H1 (cell line): ENCODE data around the gene ZFAND3. TPM values are rescaled to one million over a fixed set of nuclear protein-coding genes. Genes with fewer than 3 reads are reported as not detected.

Source experiments
- CTCF ChIA-PET: fragments of 300-600 bp; sonication (Branson Sonifier 250); formaldehyde crosslinking; loops from one replicate; lab custom pipeline; 2021; ENCODE audit not compliant: partially characterized antibody; lab: Charles Lee
- POLR2A ChIA-PET: fragments of 300-600 bp; sonication (Branson Sonifier 250); formaldehyde crosslinking; loops from one replicate; lab custom pipeline; 2021; ENCODE audit warnings: inconsistent platforms; ENCODE audit not compliant: partially characterized antibody; lab: Charles Lee
- DNase-seq, 2 experiments: peaks; one replicate each; pipeline versions ENCODE4 v3.0.0 to v3.0.0-alpha.2; 2010 to 2022; ENCODE audit warnings: low spot score in 2 of 2, low read depth in 1 of 2, mixed read lengths in 1 of 2
- FAIRE-seq: peaks from 2 replicates; lab custom pipeline; 2011; peaks lifted over from hg19 to GRCh38; lab: Jason Lieb, UNC
- H2AFZ ChIP-seq: 2 replicates; pipeline ENCODE4 v1.8.1; 2012; ENCODE audit warnings: low read length, inconsistent platforms
- H2AK5ac ChIP-seq: 2 replicates; pipeline ENCODE4 v1.6.1; 2013; ENCODE audit warnings: low read depth, low read length
- H2BK120ac ChIP-seq: replicated peaks from 2 replicates; pipeline ENCODE3; 2013; ENCODE audit warnings: low read depth, low read length, inconsistent platforms
- H2BK12ac ChIP-seq: 2 replicates; pipeline ENCODE4 v1.6.1; 2013; ENCODE audit warnings: low read depth, low read length
- H2BK15ac ChIP-seq: 2 replicates; pipeline ENCODE4 v1.6.1; 2013; ENCODE audit warnings: low read length
- H2BK20ac ChIP-seq: 2 replicates; pipeline ENCODE4 v1.6.1; 2013; ENCODE audit warnings: low read length
- H2BK5ac ChIP-seq: 2 replicates; pipeline ENCODE4 v1.6.1; 2013; ENCODE audit warnings: low read depth, low read length
- H3K14ac ChIP-seq: 2 replicates; pipeline ENCODE4 v1.6.1; 2013; ENCODE audit warnings: inconsistent platforms; ENCODE audit not compliant: insufficient read length
- H3K18ac ChIP-seq: 2 replicates; pipeline ENCODE4 v1.6.1; 2013; ENCODE audit warnings: low read length; ENCODE audit errors: extremely low read depth
- H3K23ac ChIP-seq: 2 replicates; pipeline ENCODE4 v1.6.1; 2013; ENCODE audit warnings: inconsistent platforms; ENCODE audit not compliant: insufficient read length
- H3K23me2 ChIP-seq: 2 replicates; pipeline ENCODE4 v1.6.1; 2013; ENCODE audit warnings: low read depth, low read length
- H3K27ac ChIP-seq: 2 replicates; pipeline ENCODE4 v1.6.1; 2011; ENCODE audit warnings: low read depth, low read length, inconsistent platforms
- H3K27me3 ChIP-seq, 4 experiments: replicated peaks in 1 of 4; 1 replicate in 1 of 4; 2 replicates in 3 of 4; pipeline versions ENCODE4 v1.6.1 to v1.8.1; 2011 to 2013; ENCODE audit warnings: low read length in 3 of 4, mild to moderate bottlenecking in 3 of 4, inconsistent platforms in 2 of 4, mixed read lengths in 2 of 4, moderate library complexity in 1 of 4; ENCODE audit not compliant: control insufficient read depth in 3 of 4, insufficient read depth in 3 of 4; ENCODE audit errors: extremely low read depth in 1 of 4
- H3K36me3 ChIP-seq, 4 experiments: 2 replicates each; pipeline versions ENCODE4 v1.6.1 to v1.8.1; 2011 to 2013; ENCODE audit warnings: mild to moderate bottlenecking in 4 of 4, low read length in 3 of 4, moderate library complexity in 2 of 4, control low read depth in 1 of 4, inconsistent platforms in 1 of 4; ENCODE audit not compliant: insufficient read depth in 4 of 4, control insufficient read depth in 2 of 4
- H3K4ac ChIP-seq: replicated peaks from 2 replicates; pipeline ENCODE3; 2013; ENCODE audit warnings: low read length, low read depth, mixed read lengths, inconsistent platforms; ENCODE audit not compliant: insufficient read length
- H3K4me1 ChIP-seq, 4 experiments: replicated peaks in 1 of 4; 1 replicate in 1 of 4; 2 replicates in 3 of 4; pipeline versions ENCODE4 v1.6.1 to v1.8.1; 2011 to 2013; ENCODE audit warnings: low read length in 3 of 4, inconsistent platforms in 2 of 4, mixed read lengths in 1 of 4; ENCODE audit not compliant: insufficient read depth in 4 of 4, control insufficient read depth in 3 of 4
- H3K4me2 ChIP-seq, 2 experiments: 2 replicates each; pipeline versions ENCODE4 v1.6.1 to v1.8.1; 2011 to 2013; ENCODE audit warnings: low read depth in 2 of 2, low read length in 2 of 2, control low read depth in 1 of 2, inconsistent platforms in 1 of 2, mild to moderate bottlenecking in 1 of 2; ENCODE audit not compliant: insufficient read depth in 1 of 2
- H3K4me3 ChIP-seq, 4 experiments: fragments of 200-600, 300-600 bp in 1 of 4; sonication (generic), shearing (Covaris generic), sonication (Bioruptor Twin) in 1 of 4; 2 replicates each; pipeline versions ENCODE4 v1.5.1 to v1.8.1; 2011 to 2016; ENCODE audit warnings: low read length in 4 of 4, low read depth in 3 of 4, control low read depth in 2 of 4, inconsistent platforms in 2 of 4, mild to moderate bottlenecking in 2 of 4, mixed read lengths in 1 of 4, moderate library complexity in 1 of 4; ENCODE audit not compliant: insufficient read depth in 2 of 4; ENCODE audit errors: extremely low read depth in 1 of 4
- H3K56ac ChIP-seq: replicated peaks from 2 replicates; pipeline ENCODE3; 2013; ENCODE audit warnings: low read depth, mild to moderate bottlenecking, mixed read lengths, low read length, inconsistent platforms; ENCODE audit not compliant: insufficient read length
- H3K79me1 ChIP-seq: 2 replicates; pipeline ENCODE4 v1.6.1; 2013; ENCODE audit warnings: low read depth, low read length, control low read depth
- H3K79me2 ChIP-seq, 2 experiments: 2 replicates each; pipeline versions ENCODE4 v1.6.1 to v1.8.1; 2012 to 2013; ENCODE audit warnings: low read length in 2 of 2, mild to moderate bottlenecking in 2 of 2, inconsistent platforms in 1 of 2; ENCODE audit not compliant: insufficient read depth in 2 of 2, control insufficient read depth in 1 of 2
- H3K9ac ChIP-seq, 4 experiments: replicated peaks in 1 of 4; 1 replicate in 1 of 4; 2 replicates in 3 of 4; pipeline versions ENCODE4 v1.6.1 to v1.8.1; 2011 to 2013; ENCODE audit warnings: low read depth in 3 of 4, low read length in 3 of 4, control low read depth in 2 of 4, mild to moderate bottlenecking in 2 of 4, moderate library complexity in 2 of 4, inconsistent platforms in 1 of 4; ENCODE audit errors: extremely low read depth in 1 of 4
- H3K9me3 ChIP-seq, 2 experiments: 2 replicates each; pipeline versions ENCODE4 v1.6.1 to v1.8.1; 2012 to 2013; ENCODE audit warnings: mild to moderate bottlenecking in 2 of 2, moderate library complexity in 2 of 2, control low read depth in 1 of 2, inconsistent platforms in 1 of 2, low read depth in 1 of 2, low read length in 1 of 2, mixed read lengths in 1 of 2; ENCODE audit not compliant: insufficient read depth in 2 of 2
- H4K20me1 ChIP-seq, 2 experiments: replicated peaks in 1 of 2; 2 replicates each; pipeline versions ENCODE3 to v1.8.1; 2011 to 2013; ENCODE audit warnings: inconsistent platforms in 2 of 2, low read length in 2 of 2, mild to moderate bottlenecking in 1 of 2; ENCODE audit not compliant: insufficient read depth in 2 of 2, control insufficient read depth in 1 of 2
- H4K5ac ChIP-seq: 2 replicates; pipeline ENCODE4 v1.6.1; 2013; ENCODE audit warnings: low read length, low read depth, mixed read lengths, inconsistent platforms; ENCODE audit not compliant: insufficient read length
- H4K8ac ChIP-seq: 2 replicates; pipeline ENCODE4 v1.8.0; 2013; ENCODE audit warnings: mild to moderate bottlenecking, moderate library complexity, low read length, inconsistent platforms; ENCODE audit not compliant: insufficient read depth; ENCODE audit errors: extremely low read depth
- H4K91ac ChIP-seq: replicated peaks from 2 replicates; pipeline ENCODE3; 2013; ENCODE audit warnings: low read length, mixed read lengths, inconsistent platforms; ENCODE audit not compliant: insufficient read length
- ATF3 ChIP-seq: IDR thresholded peaks from 2 replicates; pipeline ENCODE4 v1.6.1; 2011; ENCODE audit warnings: low read depth, mild to moderate bottlenecking, low read length; ENCODE audit not compliant: insufficient read depth
- BACH1 ChIP-seq: IDR thresholded peaks from 2 replicates; pipeline ENCODE4 v1.6.1; 2012; ENCODE audit warnings: low read length, improper control_type of control experiment
- BCL11A ChIP-seq, 2 experiments: IDR thresholded peaks; one replicate each; pipeline ENCODE4 v1.6.1; 2011; ENCODE audit warnings: low read depth in 2 of 2, low read length in 2 of 2, mild to moderate bottlenecking in 2 of 2
- BRCA1 ChIP-seq: IDR thresholded peaks from 2 replicates; pipeline ENCODE4 v1.6.1; 2012; ENCODE audit warnings: low read depth, low read length, improper control_type of control experiment
- CREB1 ChIP-seq: IDR thresholded peaks from 2 replicates; pipeline ENCODE4 v1.6.1; 2012; ENCODE audit warnings: inconsistent platforms
- EP300 ChIP-seq, 2 experiments: IDR thresholded peaks; 1 replicate in 1 of 2; 2 replicates in 1 of 2; pipeline ENCODE4 v1.6.1; 2011 to 2012; ENCODE audit warnings: low read depth in 2 of 2, low read length in 2 of 2, mild to moderate bottlenecking in 2 of 2, borderline replicate concordance in 1 of 2, inconsistent platforms in 1 of 2, moderate library complexity in 1 of 2
- FOSL1 ChIP-seq: IDR thresholded peaks from 2 replicates; pipeline ENCODE4 v1.6.1; 2011; ENCODE audit warnings: mild to moderate bottlenecking, low read depth, low read length, moderate library complexity; ENCODE audit not compliant: insufficient read depth
- POLR2A ChIP-seq, 2 experiments: IDR thresholded peaks; 1 replicate in 1 of 2; 2 replicates in 1 of 2; pipeline ENCODE4 v1.6.1; 2011; ENCODE audit warnings: low read depth in 2 of 2, low read length in 2 of 2, mild to moderate bottlenecking in 2 of 2; ENCODE audit errors: control extremely low read depth in 1 of 2
- RAD21 ChIP-seq, 2 experiments: IDR thresholded peaks in 1 of 2; conservative IDR thresholded peaks in 1 of 2; 2 replicates each; pipeline ENCODE4 v1.6.1; 2011; ENCODE audit warnings: low read depth in 2 of 2, low read length in 2 of 2, improper control_type of control experiment in 1 of 2, inconsistent platforms in 1 of 2, mild to moderate bottlenecking in 1 of 2, moderate library complexity in 1 of 2
- SUZ12 ChIP-seq: fragments of 200-600 bp; sonication (generic); IDR thresholded peaks from 2 replicates; pipeline ENCODE4 v1.6.1; 2012; ENCODE audit warnings: mild to moderate bottlenecking, inconsistent platforms, low read length, moderate library complexity, mixed read lengths
- TAF7 ChIP-seq: optimal IDR thresholded peaks from 2 replicates; pipeline ENCODE3; 2011; ENCODE audit warnings: low read depth, mild to moderate bottlenecking, inconsistent platforms, low read length, moderate library complexity, borderline replicate concordance
- USF2 ChIP-seq: IDR thresholded peaks from 2 replicates; pipeline ENCODE4 v1.6.1; 2011; ENCODE audit warnings: low read length, improper control_type of control experiment
- WGBS, 2 experiments: shearing (Covaris generic) in 1 of 2; methylation state at CpG; one replicate each; pipeline versions ENCODE4 v1.1.6 to v1.1.7; 2013 to 2015; ENCODE audit warnings: low lambda C conversion rate in 2 of 2, mixed read lengths in 2 of 2, inconsistent platforms in 1 of 2, low coverage in 1 of 2, missing lambda C conversion rate in 1 of 2; ENCODE audit not compliant: insufficient replicate concordance in 2 of 2, insufficient coverage in 1 of 2, insufficient read length in 1 of 2; ENCODE audit errors: extremely low coverage in 1 of 2, missing lambda C conversion rate in 1 of 2; 5-methylcytosine and 5-hydroxymethylcytosine counted together
- polyA plus RNA-seq, 7 experiments: library from polyadenylated mRNA; depleted of rRNA in 3 of 7; stranded (reverse) in 5 of 7; unstranded in 2 of 7; fragments of >200 nt in 5 of 7; fragments of 200-250 nt in 2 of 7; gene quantifications; 1 replicate in 5 of 7; 2 replicates in 1 of 7; 4 replicates in 1 of 7; pipeline versions ENCODE4 v1.2.1 to v1.2.3, GENCODE V29; 2011 to 2013; ENCODE audit warnings: missing spikeins in 2 of 7, mixed read lengths in 2 of 7
- total RNA-seq: library from RNA; stranded (reverse); fragmentation: NEBNext Ultra II Directional; extraction: Animal tissue kit (Norgen Biotek cat#: 25700); gene quantifications from 2 replicates; pipeline ENCODE4 v1.2.1, GENCODE V29; 2021

Gene ZFAND3
- total and polyA plus RNA-seq, 2 of the 8 experiments (the other 6 are each of a cell fraction or from before 2014, with no cell fraction given) = 13.0 to 51.3 TPM

GRCh38 chr6:37840940-37841300 is 21.4 kb downstream of the ZFAND3 start:
- peaks cover 8 to 9% of the 10 kb centered on the region in 2 experiments for H4K20me1 ChIP-seq
- peaks cover 0 to 73% of the 10 kb centered on the region in 2 experiments; a peak in 2 of 4 replicates for H3K79me2 ChIP-seq
- no peak overlapping the region for H4K5ac ChIP-seq
- no peak overlapping the region for H2BK20ac ChIP-seq
- ChIA-PET POLR2A (interaction anchor here (1.3 kb wide), 1 partner anchor 22 kb away, joined by 3 read pairs; the partner anchor contains the start of gene ZFAND3), CTCF (interaction anchor here (1.2 kb wide), 1 partner anchor 13 kb away, joined by 3 read pairs; no protein-coding TSS in a partner anchor)
- H3K18ac ChIP-seq = no peak overlapping the region
- no peak overlapping the region for H2BK5ac ChIP-seq
- H3K23ac ChIP-seq = no peak overlapping the region
- H3K56ac ChIP-seq = no peak overlapping the region
- no peaks in the 10 kb centered on the region for H3K4me1 ChIP-seq
- H3K9ac ChIP-seq = no peak overlapping the region
- H3K27me3 ChIP-seq = no peaks in the 10 kb centered on the region
- FAIRE-seq (no peak), DNase-seq (no peak)
- H4K91ac ChIP-seq = no peak overlapping the region
- H3K36me3 ChIP-seq = no peaks in the 10 kb centered on the region
- H3K9me3 ChIP-seq = no peaks in the 10 kb centered on the region
- no peak overlapping the region for H3K4me3 ChIP-seq
- 90 to 100% methylated on average over 1 of the region's 1 CpG for WGBS, 2 experiments
- no peak overlapping the region for H2BK120ac ChIP-seq
- H3K4ac ChIP-seq = no peak overlapping the region
- H2BK12ac ChIP-seq = no peak overlapping the region
- no peak overlapping the region for H3K27ac ChIP-seq
- no peaks in the 10 kb centered on the region for H3K79me1 ChIP-seq
- no peak overlapping the region for H4K8ac ChIP-seq
- H2BK15ac ChIP-seq = no peak overlapping the region
- no peak overlapping the region for H2AFZ ChIP-seq
- H3K23me2 ChIP-seq = no peaks in the 10 kb centered on the region
- H3K4me2 ChIP-seq = no peak overlapping the region
- no peak overlapping the region for H2AK5ac ChIP-seq
- no peak overlapping the region for H3K14ac ChIP-seq
- TF ChIP-seq TAF7 (no peak), SUZ12 (no peak), BACH1 (no peak), FOSL1 (no peak), BRCA1 (no peak), EP300 (IDR thresholded peaks at IDR 0.05; ENCODE audit: borderline replicate concordance in 1 of 2, low read depth in 2 of 2, low read length in 2 of 2) (no peak), RAD21 (IDR thresholded peaks at IDR 0.05 in 1 of 2, conservative IDR thresholded peaks at IDR 0.05 in 1 of 2; ENCODE audit: low read depth in 2 of 2, low read length in 2 of 2) (no peak), ATF3 (no peak), POLR2A (IDR thresholded peaks at IDR 0.05; ENCODE audit: control extremely low read depth in 1 of 2, low read depth in 2 of 2, low read length in 2 of 2) (no peak), CREB1 (no peak), BCL11A (IDR thresholded peaks at IDR 0.05; ENCODE audit: low read depth in 2 of 2, low read length in 2 of 2) (no peak), USF2 (no peak)
